RCC 7860 (cell line): ENCODE results near the gene TSHZ1.
"Not testable (repeated sequence)": the region's sequence is repeated elsewhere in the genome, so short reads cannot be mapped to it uniquely, and the experiment has no call there.

Experiments used
- DNase-seq: peaks from one replicate; pipeline ENCODE4 v3.0.0-alpha.2; 2015; ENCODE audit warnings: low spot score
- FAIRE-seq: peaks from 2 replicates; lab custom pipeline; 2012; peaks lifted over from hg19 to GRCh38; lab: Jason Lieb, UNC

The TSHZ1 gene

GRCh38 chr18:75183524-75183923, 27.1 kb upstream of the TSHZ1 start:
- DNase-seq (peak; percentile 46), FAIRE-seq (peak; percentile 27)

- FAIRE-seq (no peak), DNase-seq (peak; percentile 8)
Observed at GRCh38 chr18:75183973-75184493, 26.6 kb upstream of the TSHZ1 start.

- DNase-seq, result no peak
- no peak for FAIRE-seq
Observed at GRCh38 chr18:75185460-75185859, 25.1 kb upstream of the TSHZ1 start.

- not testable (repeated sequence) for DNase-seq, FAIRE-seq
Observed at GRCh38 chr18:75187702-75188101, 22.9 kb upstream of the TSHZ1 start.

GRCh38 chr18:75189696-75190095, 20.9 kb upstream of the TSHZ1 start:
- DNase-seq (no peak), FAIRE-seq (no peak)

GRCh38 chr18:75192899-75193298, 17.7 kb upstream of the TSHZ1 start:
- DNase-seq (no peak), FAIRE-seq (no peak)

GRCh38 chr18:75198036-75198435, 12.6 kb upstream of the TSHZ1 start:
- FAIRE-seq (no peak), DNase-seq (no peak)

- no peak for DNase-seq
- no peak for FAIRE-seq
Observed at GRCh38 chr18:75199327-75199726, 11.3 kb upstream of the TSHZ1 start.

- no peak for DNase-seq
- FAIRE-seq, result no peak
Observed at GRCh38 chr18:75200071-75200470, 10.5 kb upstream of the TSHZ1 start.

- FAIRE-seq (no peak), DNase-seq (no peak)
Observed at GRCh38 chr18:75200605-75201280, 9.9 kb upstream of the TSHZ1 start.

- DNase-seq, result no peak
Observed at GRCh38 chr18:75201282-75202270, 9.0 kb upstream of the TSHZ1 start.

GRCh38 chr18:75202696-75203365, 7.8 kb upstream of the TSHZ1 start:
- FAIRE-seq (no peak), DNase-seq (no peak)

More at GRCh38 chr18:75201282-75202270, 9.0 kb upstream of the TSHZ1 start:
- no peak for FAIRE-seq

- no peak for FAIRE-seq
- no peak for DNase-seq
Observed at GRCh38 chr18:75203416-75204268, 7.0 kb upstream of the TSHZ1 start.

- no peak for FAIRE-seq
Observed at GRCh38 chr18:75204269-75204731, 6.3 kb upstream of the TSHZ1 start.

GRCh38 chr18:75204732-75205513, 5.7 kb upstream of the TSHZ1 start:
- no peak for FAIRE-seq
- DNase-seq, result no peak

More at GRCh38 chr18:75204269-75204731, 6.3 kb upstream of the TSHZ1 start:
- no peak for DNase-seq

- FAIRE-seq (no peak), DNase-seq (no peak)
Observed at GRCh38 chr18:75205514-75206132, 5.0 kb upstream of the TSHZ1 start.

GRCh38 chr18:75206452-75207309, 3.9 kb upstream of the TSHZ1 start:
- DNase-seq (no peak), FAIRE-seq (no peak)
